Measurements from ENCODE around the gene GK. TPM values are rescaled to one million over a fixed set of nuclear protein-coding genes. Genes with fewer than 3 reads are reported as not detected.
"Not testable (repeated sequence)": the region's sequence is repeated elsewhere in the genome, so short reads cannot be mapped to it uniquely, and the experiment has no call there.

Gene GK
- total RNA-seq, 1 donor: 11.7 TPM

DNA sequence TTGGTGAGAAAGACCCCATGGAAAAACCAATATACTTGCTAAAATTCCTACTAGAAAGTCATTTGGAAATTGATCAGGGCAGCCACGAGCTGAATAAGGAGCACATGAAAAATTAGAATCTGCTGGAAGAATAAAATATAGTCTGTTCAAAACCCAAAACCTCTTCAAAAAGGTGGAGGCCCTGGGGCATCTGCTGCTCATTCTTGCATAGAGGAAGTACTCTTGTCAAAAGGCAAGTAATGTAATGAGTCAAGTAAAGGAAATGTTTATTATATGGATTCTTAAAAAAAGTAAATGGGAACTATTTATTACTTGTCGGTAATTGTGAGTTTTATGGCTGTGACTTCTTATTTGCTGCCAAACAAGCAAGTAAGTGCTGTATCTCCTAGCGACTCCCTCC, 109.5 kb downstream of the GK start:
- no peak overlapping the region for H3K4me3 ChIP-seq (ENCODE audit: low read depth, low read length)
- DNase-seq (ENCODE audit: low read depth): no peak
- TF ChIP-seq CTCF (IDR thresholded peaks at IDR 0.05; ENCODE audit: insufficient read depth, low read depth, low read length): no peak

DNA sequence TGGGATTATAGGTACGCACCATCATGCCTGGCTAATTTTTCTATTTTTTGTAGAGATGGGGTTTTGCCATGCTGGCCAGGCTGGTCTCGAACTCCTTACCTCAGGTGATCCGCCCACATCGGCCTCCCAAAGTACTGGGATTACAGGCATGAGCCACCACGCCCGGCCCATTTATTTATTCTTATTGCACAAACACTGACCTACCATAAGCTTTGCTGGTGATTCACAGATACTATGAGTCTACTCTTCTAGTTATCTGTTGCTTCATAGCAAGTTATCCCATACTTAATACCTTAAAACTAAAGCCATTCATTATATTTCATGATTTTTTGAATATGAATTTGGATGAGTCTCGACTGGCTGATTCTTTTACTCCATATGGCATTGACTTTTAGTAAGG, 120.5 kb downstream of the GK start:
- not testable (repeated sequence) for DNase-seq (ENCODE audit: low read depth)

DNA sequence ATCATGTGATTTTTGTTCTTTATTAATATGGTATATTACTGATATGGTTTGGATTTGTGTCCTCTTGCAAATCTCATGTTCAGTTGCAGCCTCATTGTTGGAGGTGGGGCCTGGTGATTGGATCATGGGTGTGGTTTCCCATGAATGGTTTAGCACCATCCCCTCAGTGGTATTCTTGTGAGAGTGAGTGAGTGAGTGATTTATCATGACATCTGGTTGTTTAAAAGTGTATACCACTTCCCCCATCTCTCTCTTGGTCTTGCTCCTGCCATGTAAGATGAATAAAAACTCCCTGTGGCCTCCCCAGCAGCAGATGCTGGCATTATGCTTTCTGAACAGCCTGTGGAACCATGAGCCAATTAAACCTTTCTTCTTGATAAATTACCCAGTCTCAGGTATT, 124.4 kb downstream of the GK start:
- no peak overlapping the region for H3K4me3 ChIP-seq (ENCODE audit: low read depth, low read length)
- TF ChIP-seq CTCF (IDR thresholded peaks at IDR 0.05; ENCODE audit: insufficient read depth, low read depth, low read length): no peak
- no peak for DNase-seq (ENCODE audit: low read depth)

More for the DNA sequence above, 120.5 kb downstream of the GK start:
- not testable (repeated sequence) for H3K4me3 ChIP-seq (ENCODE audit: low read depth, low read length)

DNA sequence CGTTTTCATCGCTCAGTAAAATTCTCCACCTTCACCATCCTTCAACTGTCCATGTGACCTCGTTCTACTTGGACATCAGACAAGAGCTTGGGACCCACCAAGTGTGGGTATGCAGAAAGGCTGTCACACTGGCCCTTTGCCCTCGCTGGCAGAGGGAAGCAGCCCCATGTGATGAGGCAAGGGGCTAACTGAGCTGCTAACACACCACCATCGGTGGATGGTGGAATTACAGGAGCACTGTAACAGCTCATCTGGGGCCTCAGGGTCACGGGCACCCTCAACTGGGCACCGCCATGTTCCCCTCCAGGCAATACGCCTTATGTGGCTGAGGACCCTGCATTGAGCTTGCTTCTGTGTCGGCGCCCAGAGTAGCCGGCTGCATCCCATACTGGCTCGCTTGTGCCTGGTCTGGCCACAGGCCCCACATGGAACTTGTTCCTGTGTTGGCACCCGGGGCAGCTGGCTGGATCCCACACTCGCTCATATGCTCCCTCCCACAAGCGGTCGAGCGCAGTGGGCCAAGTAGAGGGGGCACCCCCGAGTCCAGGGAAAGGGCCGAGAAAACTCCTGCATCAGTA, 126.3 kb downstream of the GK start:
- no peak for TF ChIP-seq CTCF (IDR thresholded peaks at IDR 0.05; ENCODE audit: insufficient read depth, low read depth, low read length)
- no peak for DNase-seq (ENCODE audit: low read depth)
- H3K4me3 ChIP-seq (ENCODE audit: low read depth, low read length): no peak overlapping the region

Small RNAs within 50 kb of the gene (small RNA-seq; reads per million reads assigned to genes)
- not detected for gene CKS1BP6

Other genes starting within 250 kb of the GK start
- not detected in 2 replicates for gene TASL, start 75.7 kb upstream of the GK start, total RNA-seq
- 11.3 and 16.8 TPM in 2 replicates for gene TAB3, start 235.8 kb downstream of the GK start, total RNA-seq

All from fibroblast of villous mesenchyme (primary cell).